HEK293T (cell line): ENCODE results near the gene LEAP2.

Experiments
- CTCF ChIA-PET: fragments of 350-600 bp; formaldehyde crosslinking; extraction: SDS; loops from one replicate; lab custom pipeline; 2021; ENCODE audit warnings: antibody characterized with exemption, inconsistent platforms; lab: Yijun Ruan, JAX
- POLR2A ChIA-PET: fragments of 350-600 bp; formaldehyde crosslinking; extraction: SDS; loops from one replicate; lab custom pipeline; 2020; ENCODE audit warnings: antibody characterized with exemption, inconsistent platforms; lab: Yijun Ruan, JAX
- DNase-seq: peaks from one replicate; pipeline ENCODE4 v3.0.0; 2012; ENCODE audit warnings: mixed read lengths; ENCODE audit errors: extremely low spot score
- ARNT ChIP-seq: fragments of 450-650 bp; IDR thresholded peaks from 2 replicates; pipeline ENCODE4 v1.6.1; 2017; ENCODE audit warnings: mild to moderate bottlenecking
- BHLHE40 ChIP-seq: fragments of 450-650 bp; IDR thresholded peaks from 2 replicates; pipeline ENCODE4 v1.6.1; 2016; ENCODE audit warnings: mild to moderate bottlenecking, moderate library complexity, borderline replicate concordance
- CTBP1 ChIP-seq: fragments of 450-650 bp; IDR thresholded peaks from 2 replicates; pipeline ENCODE4 v1.6.1; 2016; ENCODE audit warnings: borderline replicate concordance
- ELF4 ChIP-seq: fragments of 450-650 bp; IDR thresholded peaks from 2 replicates; pipeline ENCODE4 v1.6.1; 2017; ENCODE audit warnings: antibody characterized with exemption
- FOXA1 ChIP-seq: fragments of 450-650 bp; IDR thresholded peaks from 2 replicates; pipeline ENCODE4 v1.6.1; 2016; ENCODE audit warnings: mild to moderate bottlenecking
- FOXK2 ChIP-seq: fragments of 450-650 bp; IDR thresholded peaks from 2 replicates; pipeline ENCODE4 v1.6.1; 2016; ENCODE audit warnings: mild to moderate bottlenecking
- FOXM1 ChIP-seq: fragments of 450-650 bp; IDR thresholded peaks from 2 replicates; pipeline ENCODE4 v1.6.1; 2017; ENCODE audit warnings: mild to moderate bottlenecking, borderline replicate concordance
- HDGF ChIP-seq: fragments of 450-650 bp; IDR thresholded peaks from 2 replicates; pipeline ENCODE4 v1.6.1; 2017; ENCODE audit warnings: antibody characterized with exemption, borderline replicate concordance
- L3MBTL2 ChIP-seq: fragments of 450-650 bp; conservative IDR thresholded peaks from 2 replicates; pipeline ENCODE4 v1.6.1; 2016; ENCODE audit warnings: mild to moderate bottlenecking
- LEF1 ChIP-seq: fragments of 450-650 bp; IDR thresholded peaks from 2 replicates; pipeline ENCODE4 v1.6.1; 2017; ENCODE audit warnings: mild to moderate bottlenecking, borderline replicate concordance
- NFRKB ChIP-seq: fragments of 450-650 bp; IDR thresholded peaks from 2 replicates; pipeline ENCODE4 v1.6.1; 2016; ENCODE audit warnings: mild to moderate bottlenecking, moderate library complexity
- PKNOX1 ChIP-seq: fragments of 450-650 bp; IDR thresholded peaks from 2 replicates; pipeline ENCODE4 v1.6.1; 2016
- SP1 ChIP-seq: fragments of 450-650 bp; IDR thresholded peaks from 2 replicates; pipeline ENCODE4 v1.6.1; 2017
- SUZ12 ChIP-seq: fragments of 450-650 bp; IDR thresholded peaks from 2 replicates; pipeline ENCODE4 v1.6.1; 2016; ENCODE audit warnings: mild to moderate bottlenecking
- TARDBP ChIP-seq: fragments of 450-650 bp; IDR thresholded peaks from 2 replicates; pipeline ENCODE4 v1.6.1; 2016
- ZNF384 ChIP-seq: fragments of 450-650 bp; IDR thresholded peaks from 2 replicates; pipeline ENCODE4 v1.6.1; 2016

LEAP2 gene

GRCh38 chr5:132871459-132872284 is 1.8 kb upstream of the LEAP2 start:
- POLR2A ChIA-PET, result interaction anchor here (0.8 to 1.6 kb wide), 4 partner anchors 12 to 134 kb away, joined by 3 to 4 read pairs (median 4); partner anchors contain the start of genes KIF3A and SHROOM1
- no peak for DNase-seq
- TF ChIP-seq ARNT (no peak), LEF1 (no peak), FOXA1 (no peak), NFRKB (no peak), ELF4 (no peak), SUZ12 (no peak), FOXK2 (no peak), SP1 (no peak)
- CTCF ChIA-PET, result interaction anchor here (1.0 kb wide), 1 partner anchor 11 kb away, joined by 5 read pairs; no protein-coding TSS in a partner anchor

GRCh38 chr5:132872788-132873118 is 715 bp upstream of the LEAP2 start:
- ChIA-PET CTCF (no interaction called here), POLR2A (interaction anchor here (1.6 kb wide), 1 partner anchor 42 kb away, joined by 4 read pairs; the partner anchor contains the start of gene SHROOM1)
- no peak for DNase-seq
- TF ChIP-seq CTBP1 (no peak), ARNT (no peak), SP1 (no peak), PKNOX1 (no peak), ZNF384 (no peak), FOXK2 (no peak), L3MBTL2 (no peak), FOXM1 (no peak), HDGF (no peak), NFRKB (no peak), ELF4 (no peak), LEF1 (no peak), SUZ12 (no peak), BHLHE40 (no peak), TARDBP (no peak), FOXA1 (no peak)

GRCh38 chr5:132873930-132874271 is 433 bp downstream of the LEAP2 start:
- TF ChIP-seq CTBP1 (no peak), LEF1 (no peak), ZNF384 (no peak)
- DNase-seq, result no peak
- ChIA-PET CTCF (interaction anchor here (0.6 to 1.5 kb wide), 2 partner anchors 9 to 127 kb away, joined by 4 read pairs; no protein-coding TSS in a partner anchor), POLR2A (no interaction called here)

- DNase-seq, result no peak
- TF ChIP-seq FOXA1, result no peak
- TF ChIP-seq LEF1, result no peak
- TF ChIP-seq SUZ12, result no peak
- TF ChIP-seq ARNT, result no peak
- TF ChIP-seq NFRKB, result no peak
- no peak for TF ChIP-seq ZNF384
- TF ChIP-seq FOXM1, result no peak
- TF ChIP-seq ELF4, result no peak
- no peak for TF ChIP-seq FOXK2
- TF ChIP-seq L3MBTL2, result no peak
- TF ChIP-seq CTBP1, result no peak
- no peak for TF ChIP-seq HDGF
- TF ChIP-seq BHLHE40, result no peak
- no peak for TF ChIP-seq TARDBP
- TF ChIP-seq PKNOX1, result no peak
- TF ChIP-seq SP1, result no peak
- ChIA-PET POLR2A (interaction anchor here (4.0 kb wide), 1 partner anchor 9 kb away, joined by 20 read pairs; the partner anchor contains the start of genes GDF9 and UQCRQ), CTCF (interaction anchor here (0.6 kb wide), 1 partner anchor 296 kb away, joined by 3 read pairs; no protein-coding TSS in a partner anchor)
Observed at GRCh38 chr5:132876020-132876759, 2.7 kb downstream of the LEAP2 start.

GRCh38 chr5:132877466-132877865 is 4.0 kb downstream of the LEAP2 start:
- DNase-seq, result no peak
- POLR2A ChIA-PET, result interaction anchor here (4.0 kb wide), 1 partner anchor 10 kb away, joined by 20 read pairs; the partner anchor contains the start of genes GDF9 and UQCRQ
- CTCF ChIA-PET, result interaction anchor here (0.7 kb wide), 1 partner anchor 9 kb away, joined by 4 read pairs; no protein-coding TSS in a partner anchor
- TF ChIP-seq FOXA1, result no peak
- TF ChIP-seq SUZ12, result no peak
- TF ChIP-seq TARDBP, result no peak
- TF ChIP-seq LEF1, result no peak
- TF ChIP-seq ZNF384, result no peak
- TF ChIP-seq NFRKB, result no peak
- TF ChIP-seq PKNOX1, result no peak
- no peak for TF ChIP-seq SP1
- no peak for TF ChIP-seq BHLHE40
